Right atrium auricular region (tissue), 2 donors: ENCODE data around the gene TPM1. TPM values are rescaled to one million over a fixed set of nuclear protein-coding genes. Genes with fewer than 3 reads are reported as not detected.

Experiments used
- DNase-seq: peaks from one replicate; pipeline ENCODE4 v3.0.0-alpha.2; 2019; ENCODE audit warnings: low spot score
- H3K27ac ChIP-seq, 2 donors: fragments of 200-600 bp; sonication (generic); 1 replicate in 1 of 2; 2 replicates in 1 of 2; pipeline ENCODE4 v1.5.1; 2016 to 2019
- H3K27me3 ChIP-seq, 2 donors: fragments of 200-600 bp; sonication (generic); one replicate each; pipeline versions ENCODE4 v1.5.1 to v1.6.0; 2017 to 2019
- H3K36me3 ChIP-seq: fragments of 200-600 bp; sonication (generic); one replicate; pipeline ENCODE4 v1.5.1; 2016
- H3K4me1 ChIP-seq, 2 donors: fragments of 200-600 bp; sonication (generic); one replicate each; pipeline versions ENCODE4 v1.5.1 to v1.6.0; 2017 to 2019
- H3K4me3 ChIP-seq, 2 donors: fragments of 200-600 bp; sonication (generic); 1 replicate in 1 of 2; 2 replicates in 1 of 2; pipeline ENCODE4 v1.5.1; 2017 to 2019; ENCODE audit warnings: mild to moderate bottlenecking in 1 of 2, moderate library complexity in 1 of 2
- H3K9me3 ChIP-seq, 2 donors: fragments of 200-600 bp; sonication (generic); one replicate each; pipeline ENCODE4 v1.5.1; 2019
- CTCF ChIP-seq, 2 donors: fragments of 200-600 bp; sonication (generic); IDR thresholded peaks; one replicate each; pipeline ENCODE4 v1.5.1; 2019; ENCODE audit warnings: antibody characterized with exemption in 2 of 2
- total RNA-seq, 2 donors: library from RNA; depleted of rRNA; stranded (reverse); fragments of >200 nt; gene quantifications; one replicate each; pipeline ENCODE4 v1.1.0, GENCODE V29; 2016

The TPM1 gene
- total RNA-seq, 2 donors from 2014 or later, result 5,368 to 7,988 TPM

GRCh38 chr15:62998262-62998890, 44.2 kb upstream of the TPM1 start:
- TF ChIP-seq CTCF (IDR thresholded peaks at IDR 0.05), result no peak
- H3K27ac ChIP-seq, result peak overlapping the region; percentile 78 to 84
- DNase-seq, result no peak
- no peaks in the 10 kb centered on the region for H3K36me3 ChIP-seq
- peaks cover 0 to 19% of the 10 kb centered on the region in 2 donors for H3K4me1 ChIP-seq
- no peaks in the 10 kb centered on the region for H3K27me3 ChIP-seq
- H3K9me3 ChIP-seq, result no peaks in the 10 kb centered on the region
- H3K4me3 ChIP-seq, result no peak overlapping the region

- Histone ChIP-seq H3K27ac (peak overlapping the region; percentile 78 to 84), H3K9me3 (no peaks in the 10 kb centered on the region), H3K4me1 (peaks cover 0 to 19% of the 10 kb centered on the region in 2 donors), H3K36me3 (no peaks in the 10 kb centered on the region), H3K4me3 (no peak overlapping the region), H3K27me3 (no peaks in the 10 kb centered on the region)
- DNase-seq, result no peak
- no peak for TF ChIP-seq CTCF (IDR thresholded peaks at IDR 0.05)
Measured at GRCh38 chr15:62999178-62999577, 43.4 kb upstream of the TPM1 start.

GRCh38 chr15:62999923-63000561, 42.5 kb upstream of the TPM1 start:
- Histone ChIP-seq H3K27ac (peak overlapping the region; percentile 78 to 84), H3K4me1 (peaks cover 0 to 19% of the 10 kb centered on the region in 2 donors), H3K4me3 (no peak overlapping the region), H3K9me3 (no peaks in the 10 kb centered on the region), H3K27me3 (no peaks in the 10 kb centered on the region), H3K36me3 (no peaks in the 10 kb centered on the region)
- TF ChIP-seq CTCF (IDR thresholded peaks at IDR 0.05), result no peak
- no peak for DNase-seq

GRCh38 chr15:63000706-63001105, 41.8 kb upstream of the TPM1 start:
- H3K4me1 ChIP-seq, result peaks cover 0 to 19% of the 10 kb centered on the region in 2 donors
- DNase-seq, result no peak
- TF ChIP-seq CTCF (IDR thresholded peaks at IDR 0.05), result no peak
- no peaks in the 10 kb centered on the region for H3K27me3 ChIP-seq
- H3K36me3 ChIP-seq, result no peaks in the 10 kb centered on the region
- H3K4me3 ChIP-seq, result no peak overlapping the region
- peak overlapping the region; percentile 78 to 84 for H3K27ac ChIP-seq
- no peaks in the 10 kb centered on the region for H3K9me3 ChIP-seq

GRCh38 chr15:63004211-63004610, 38.3 kb upstream of the TPM1 start:
- no peak for DNase-seq
- H3K36me3 ChIP-seq, result no peaks in the 10 kb centered on the region
- no peaks in the 10 kb centered on the region for H3K27me3 ChIP-seq
- no peak overlapping the region for H3K27ac ChIP-seq
- H3K4me1 ChIP-seq, result peaks cover 0 to 13% of the 10 kb centered on the region in 2 donors
- no peaks in the 10 kb centered on the region for H3K9me3 ChIP-seq
- no peak overlapping the region for H3K4me3 ChIP-seq
- TF ChIP-seq CTCF (IDR thresholded peaks at IDR 0.05), result no peak
